B cell (primary cell): ENCODE measurements around the gene SLC9A9.

ENCODE experiments used
- CTCF ChIP-seq: fragments of 200-600 bp; IDR thresholded peaks from one replicate; pipeline ENCODE4 v1.8.0; 2022; ENCODE audit warnings: antibody characterized with exemption, mild to moderate bottlenecking
- EZH2 ChIP-seq: IDR thresholded peaks from 2 replicates; pipeline ENCODE4 v1.6.1; 2012; ENCODE audit warnings: borderline replicate concordance, low read depth, mild to moderate bottlenecking, moderate library complexity, low read length; ENCODE audit not compliant: insufficient read depth, poor library complexity, severe bottlenecking

GRCh38 chr3:143278721-143279120, 569.5 kb downstream of the SLC9A9 start:
- no peak for TF ChIP-seq CTCF
- no peak for TF ChIP-seq EZH2
